Loucy (cell line): Measurements from ENCODE around the gene RBM39.
"Not testable (repeated sequence)": the region's sequence is repeated elsewhere in the genome, so short reads cannot be mapped to it uniquely, and the experiment has no call there.

Experiments
- EZH2phosphoT487 ChIP-seq: fragments of 200-600 bp; IDR thresholded peaks from 2 replicates; pipeline ENCODE4 v1.6.1; 2018; ENCODE audit warnings: antibody characterized with exemption, mild to moderate bottlenecking, moderate library complexity, borderline replicate concordance
- TF ChIP-seq, protein P1 (sequence below): fragments of 200-600 bp; sonication (generic); conservative IDR thresholded peaks from 2 replicates; pipeline ENCODE4 v1.5.1; 2014; ENCODE audit warnings: mild to moderate bottlenecking, antibody characterized with exemption, low read length

DNA sequence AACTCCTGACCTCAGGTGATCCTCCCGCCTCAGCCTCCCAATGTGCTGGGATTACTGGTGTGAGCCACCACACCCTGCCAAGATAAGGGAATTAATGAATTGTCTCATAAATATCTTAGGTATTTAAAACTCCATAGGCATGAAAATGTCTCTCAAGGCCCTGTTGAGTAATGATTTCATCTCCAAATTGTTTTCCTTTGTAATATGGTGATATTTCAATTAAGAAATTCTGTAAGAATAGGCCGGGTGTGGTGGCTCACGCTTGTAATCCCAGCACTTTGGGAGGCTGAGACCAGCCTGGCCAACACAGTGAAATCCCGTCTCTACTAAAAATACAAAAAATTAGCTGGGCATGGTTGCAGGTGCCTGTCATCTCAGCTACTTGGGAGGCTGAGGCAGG, 43.5 kb upstream of the RBM39 start:
- TF ChIP-seq, protein P1, sequence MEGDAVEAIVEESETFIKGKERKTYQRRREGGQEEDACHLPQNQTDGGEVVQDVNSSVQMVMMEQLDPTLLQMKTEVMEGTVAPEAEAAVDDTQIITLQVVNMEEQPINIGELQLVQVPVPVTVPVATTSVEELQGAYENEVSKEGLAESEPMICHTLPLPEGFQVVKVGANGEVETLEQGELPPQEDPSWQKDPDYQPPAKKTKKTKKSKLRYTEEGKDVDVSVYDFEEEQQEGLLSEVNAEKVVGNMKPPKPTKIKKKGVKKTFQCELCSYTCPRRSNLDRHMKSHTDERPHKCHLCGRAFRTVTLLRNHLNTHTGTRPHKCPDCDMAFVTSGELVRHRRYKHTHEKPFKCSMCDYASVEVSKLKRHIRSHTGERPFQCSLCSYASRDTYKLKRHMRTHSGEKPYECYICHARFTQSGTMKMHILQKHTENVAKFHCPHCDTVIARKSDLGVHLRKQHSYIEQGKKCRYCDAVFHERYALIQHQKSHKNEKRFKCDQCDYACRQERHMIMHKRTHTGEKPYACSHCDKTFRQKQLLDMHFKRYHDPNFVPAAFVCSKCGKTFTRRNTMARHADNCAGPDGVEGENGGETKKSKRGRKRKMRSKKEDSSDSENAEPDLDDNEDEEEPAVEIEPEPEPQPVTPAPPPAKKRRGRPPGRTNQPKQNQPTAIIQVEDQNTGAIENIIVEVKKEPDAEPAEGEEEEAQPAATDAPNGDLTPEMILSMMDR = not testable (repeated sequence)
- TF ChIP-seq EZH2phosphoT487 = not testable (repeated sequence)
